Retina (tissue), 1 donor: ENCODE results near the gene ELFN2.
"Not testable (repeated sequence)": the region's sequence is repeated elsewhere in the genome, so short reads cannot be mapped to it uniquely, and the experiment has no call there.

Source experiments
- DNase-seq: peaks from one replicate; pipeline ENCODE4 v3.0.0-alpha.2; 2016

The ELFN2 gene

DNA sequence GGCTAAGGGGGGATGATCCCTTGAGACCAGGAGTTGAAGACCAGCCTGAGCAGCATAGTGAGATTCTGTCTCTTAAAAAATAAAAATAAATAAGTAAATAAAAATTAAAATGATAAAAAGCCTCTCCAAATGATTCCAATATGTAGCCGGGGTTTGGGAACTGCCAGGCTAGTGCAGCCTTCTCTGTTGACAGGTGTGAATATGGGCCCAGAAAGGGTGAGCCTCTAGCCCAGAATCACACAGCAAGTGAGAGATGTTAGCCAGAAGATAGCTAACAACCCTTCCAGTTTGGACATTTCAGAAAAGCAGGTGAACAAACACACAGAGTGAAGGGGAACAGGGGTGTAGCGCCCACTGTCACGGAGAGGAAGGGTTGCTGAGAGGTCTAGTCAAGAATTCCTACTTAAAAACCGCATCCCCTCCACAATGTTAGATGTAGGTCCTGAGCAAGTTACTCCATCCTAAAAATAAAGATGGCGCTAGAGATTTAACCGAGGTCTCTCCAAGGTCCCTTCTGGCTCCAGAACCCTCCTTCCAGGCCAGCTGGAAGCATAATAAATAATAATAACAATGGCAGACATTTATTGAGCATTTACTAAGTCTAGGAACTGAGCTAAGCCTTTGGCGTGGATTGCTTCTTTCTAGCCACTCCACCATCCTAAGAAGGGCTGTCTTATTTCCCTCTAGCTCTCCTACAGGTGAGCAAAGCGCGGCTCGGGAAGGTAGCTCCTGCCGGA, 93.4 kb downstream of the ELFN2 start:
- DNase-seq, result no peak

DNA sequence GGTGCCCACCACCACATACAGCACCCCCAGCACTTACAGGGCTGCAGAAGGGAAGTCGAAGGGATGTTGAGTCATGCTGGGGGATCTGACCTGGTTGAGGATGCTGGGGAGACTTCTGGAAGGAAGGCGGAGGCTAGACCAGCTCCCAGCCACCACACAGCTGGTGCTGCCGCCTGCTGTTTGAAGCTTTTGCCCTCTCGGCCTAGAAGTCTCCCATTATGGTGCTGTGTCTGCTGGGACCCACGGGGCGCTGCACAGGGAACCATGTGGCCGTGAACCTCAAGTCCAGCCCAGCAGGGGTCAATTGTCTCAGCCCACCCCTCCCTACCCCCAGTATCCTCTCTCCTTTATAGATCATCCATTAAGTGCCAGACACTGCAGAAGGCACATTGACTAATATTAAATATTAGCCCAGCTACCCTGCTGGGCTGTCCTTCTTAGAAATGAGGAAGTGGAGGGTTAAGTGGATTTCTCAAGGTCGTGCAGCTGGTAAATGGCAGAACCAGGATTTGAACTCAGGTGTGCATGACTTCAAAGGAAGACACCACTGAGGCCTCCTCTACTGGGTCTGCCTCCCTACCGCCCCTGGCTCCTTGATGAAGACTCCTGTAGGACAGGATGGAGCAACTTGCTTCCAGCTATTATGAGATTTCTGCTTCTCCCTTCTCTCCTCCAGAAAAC, 95.3 kb downstream of the ELFN2 start:
- no peak for DNase-seq

DNA sequence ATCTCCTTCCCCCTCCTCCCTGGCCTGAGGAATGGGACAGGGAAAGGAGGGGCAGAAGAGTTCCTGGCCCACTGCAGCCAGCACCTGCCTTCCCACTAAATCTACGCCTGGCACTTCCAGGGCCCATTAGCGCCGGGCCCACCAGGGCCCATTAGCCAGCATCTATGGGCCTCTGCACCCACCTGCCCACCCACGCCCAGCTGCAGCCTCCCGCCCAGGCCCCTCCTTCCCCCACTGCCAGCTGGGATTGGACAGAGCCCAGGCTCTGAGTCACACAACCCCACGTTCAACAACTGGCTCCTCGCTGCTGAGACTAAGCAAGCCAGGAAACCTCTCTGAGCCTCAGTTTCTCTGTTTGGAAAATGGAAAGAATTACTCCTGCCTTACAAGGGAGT, 96.2 kb downstream of the ELFN2 start:
- no peak for DNase-seq

GRCh38 chr22:37330200-37331033, 96.9 kb downstream of the ELFN2 start:
- DNase-seq, result peak; percentile 89

- no peak for DNase-seq
Observed at GRCh38 chr22:37329238-37330140, 97.8 kb downstream of the ELFN2 start.

DNA sequence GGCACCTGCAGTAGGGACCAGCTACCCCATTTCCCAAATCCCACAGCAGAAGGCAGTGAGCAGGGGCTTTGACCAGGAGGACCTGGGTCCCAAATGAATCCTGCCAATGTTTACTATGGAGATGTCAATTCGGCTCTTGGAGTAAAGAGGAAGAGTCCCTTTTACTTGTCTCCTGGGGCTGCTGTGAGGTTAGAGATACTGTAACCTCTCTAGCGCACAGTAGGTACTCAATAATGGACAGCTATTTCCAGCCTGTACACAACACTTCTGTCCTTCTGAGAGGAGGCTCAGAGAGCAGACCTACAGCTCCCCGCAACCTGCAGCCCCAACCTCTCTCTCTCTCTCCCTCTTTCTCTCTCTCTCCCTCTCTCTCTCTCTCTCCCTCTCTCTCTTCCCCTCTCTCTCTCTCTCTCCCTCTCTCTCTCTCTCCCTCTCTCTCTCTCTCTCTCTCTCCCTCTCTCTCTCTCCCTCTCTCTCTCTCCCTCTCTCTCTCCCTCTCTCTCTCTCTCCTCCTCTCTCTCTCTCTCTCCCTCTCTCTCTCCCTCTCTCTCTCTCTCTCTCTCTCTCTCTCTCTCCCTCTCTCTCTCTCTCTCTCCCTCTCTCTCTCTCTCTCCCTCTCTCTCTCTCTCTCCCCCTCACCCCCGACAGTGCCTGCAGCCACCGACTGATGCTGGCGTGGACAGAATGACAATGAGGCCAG, 98.6 kb downstream of the ELFN2 start:
- not testable (repeated sequence) for DNase-seq

DNA sequence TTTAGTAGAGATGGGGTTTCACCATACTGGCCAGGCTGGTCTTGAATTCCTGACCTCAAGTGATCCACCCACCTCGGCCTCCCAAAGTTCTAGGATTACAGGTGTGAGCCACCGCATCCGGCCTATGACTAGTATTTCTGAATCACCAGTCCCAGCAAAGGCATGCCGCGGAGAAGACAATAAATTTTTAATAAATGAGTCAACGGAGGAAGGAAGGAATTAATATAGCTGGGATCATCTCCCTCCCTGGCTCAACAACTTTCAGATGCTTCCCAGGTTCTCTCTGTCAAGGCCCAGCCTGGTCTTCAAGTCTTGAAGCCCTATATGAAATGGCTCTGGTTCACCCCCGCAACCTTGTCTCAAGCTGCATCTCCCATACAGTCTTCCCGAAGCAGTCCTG, 99.3 kb downstream of the ELFN2 start:
- DNase-seq, result no peak

DNA sequence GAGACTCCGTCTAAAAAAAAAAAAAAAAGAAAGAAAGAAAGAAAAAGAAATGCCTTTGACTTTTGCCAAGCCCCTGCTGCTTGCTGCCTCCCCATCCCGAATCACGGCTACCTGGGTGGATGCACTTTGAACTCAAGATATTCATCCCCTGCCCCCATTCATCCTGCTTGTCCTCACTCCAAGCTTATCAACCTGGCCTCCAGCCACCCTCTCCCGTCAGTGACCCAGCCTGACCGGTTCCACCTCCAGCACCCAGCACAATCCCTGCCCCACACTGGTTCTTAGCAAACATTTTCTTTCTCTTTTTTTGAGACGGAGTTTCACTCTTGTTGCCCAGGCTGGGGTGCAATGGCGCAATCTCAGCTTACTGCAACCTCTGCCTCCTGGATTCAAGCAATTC, 100.6 kb downstream of the ELFN2 start:
- no peak for DNase-seq

- DNase-seq, result no peak
Observed at GRCh38 chr22:37325039-37325395, 102.3 kb downstream of the ELFN2 start.

- peak; percentile 62 for DNase-seq
Observed at GRCh38 chr22:37324340-37325038, 102.8 kb downstream of the ELFN2 start.

- no peak for DNase-seq
Observed at GRCh38 chr22:37320726-37321677, 106.3 kb downstream of the ELFN2 start.

GRCh38 chr22:37319469-37319868, 107.8 kb downstream of the ELFN2 start:
- no peak for DNase-seq

DNA sequence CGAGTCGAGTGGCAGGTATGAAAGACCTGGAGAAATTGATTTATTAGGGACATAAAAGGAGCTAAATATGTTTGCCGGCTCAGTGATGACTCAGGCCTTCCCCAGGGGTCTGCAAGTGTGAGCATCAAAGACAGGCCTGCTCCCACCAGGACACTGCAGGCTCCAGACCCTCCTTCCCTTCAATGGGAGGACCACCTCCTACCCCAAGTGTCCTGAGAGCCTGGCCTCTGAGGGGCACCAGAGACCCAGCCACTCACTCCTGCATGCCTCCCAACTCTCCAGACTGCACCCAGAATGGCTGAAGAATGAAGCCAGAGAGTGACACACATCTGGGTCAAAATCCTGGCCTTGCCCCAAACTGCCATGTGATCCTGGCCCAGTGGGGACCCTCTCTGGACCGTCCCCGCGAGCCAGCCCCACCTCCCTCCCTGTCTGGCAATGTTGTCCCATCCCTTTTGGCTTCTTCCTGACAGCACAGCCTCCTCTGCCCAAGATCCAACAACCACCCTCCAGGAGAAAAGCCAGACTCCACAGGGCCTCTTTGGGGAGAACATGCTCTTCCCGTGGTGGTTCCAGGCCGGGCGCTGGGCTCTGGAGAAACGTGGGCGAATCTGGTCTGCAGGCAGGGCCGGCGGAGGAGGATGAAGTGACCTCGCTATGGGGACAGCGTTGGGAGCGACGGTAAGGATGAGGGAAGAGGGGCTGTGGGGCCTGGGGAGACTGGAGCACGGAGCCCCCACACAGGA, 108.7 kb downstream of the ELFN2 start:
- DNase-seq, result no peak
